Fibroblast of pulmonary artery (primary cell): Measurements from ENCODE around the gene HSFX4.

ENCODE experiments used
- DNase-seq: peaks from one replicate; pipeline ENCODE4 v3.0.0-alpha.2; 2010; ENCODE audit warnings: low read depth
- H3K4me3 ChIP-seq: replicated peaks from 2 replicates; pipeline ENCODE4 v1.5.1; 2011; ENCODE audit warnings: low read depth, mild to moderate bottlenecking, control low read depth, low read length, moderate library complexity
- TF ChIP-seq, protein P1 (sequence below): IDR thresholded peaks from 2 replicates; pipeline ENCODE4 v1.5.1; 2011; ENCODE audit warnings: mild to moderate bottlenecking, control low read depth, low read length, inconsistent platforms; ENCODE audit errors: missing control alignments

HSFX4 gene

DNA sequence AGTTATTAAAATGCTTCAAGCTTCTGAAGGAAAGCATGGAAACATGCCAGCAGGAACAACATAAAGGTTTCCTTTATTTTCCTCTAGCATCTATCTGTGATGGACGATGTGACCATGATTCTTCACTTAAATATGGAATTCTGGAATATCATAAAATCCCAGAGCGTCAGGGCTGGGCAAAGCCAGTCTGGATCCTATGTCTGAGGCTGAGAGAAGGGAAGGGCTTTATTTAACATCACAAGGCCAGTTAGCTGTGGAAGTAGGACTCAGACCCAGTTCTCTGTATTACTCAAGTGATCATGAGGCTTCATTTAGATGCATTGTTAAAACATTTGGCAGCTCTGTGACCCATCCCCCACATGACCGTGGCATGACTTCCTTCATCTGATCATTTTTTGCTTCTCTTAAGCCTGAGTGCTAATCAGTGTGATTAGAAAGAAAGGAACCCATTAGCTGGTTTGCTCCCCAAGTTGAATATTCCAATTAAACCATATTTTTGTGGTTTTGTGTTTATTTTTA lies 49.8 kb downstream of the HSFX4 start:
- DNase-seq, result no peak
- TF ChIP-seq, protein P1, sequence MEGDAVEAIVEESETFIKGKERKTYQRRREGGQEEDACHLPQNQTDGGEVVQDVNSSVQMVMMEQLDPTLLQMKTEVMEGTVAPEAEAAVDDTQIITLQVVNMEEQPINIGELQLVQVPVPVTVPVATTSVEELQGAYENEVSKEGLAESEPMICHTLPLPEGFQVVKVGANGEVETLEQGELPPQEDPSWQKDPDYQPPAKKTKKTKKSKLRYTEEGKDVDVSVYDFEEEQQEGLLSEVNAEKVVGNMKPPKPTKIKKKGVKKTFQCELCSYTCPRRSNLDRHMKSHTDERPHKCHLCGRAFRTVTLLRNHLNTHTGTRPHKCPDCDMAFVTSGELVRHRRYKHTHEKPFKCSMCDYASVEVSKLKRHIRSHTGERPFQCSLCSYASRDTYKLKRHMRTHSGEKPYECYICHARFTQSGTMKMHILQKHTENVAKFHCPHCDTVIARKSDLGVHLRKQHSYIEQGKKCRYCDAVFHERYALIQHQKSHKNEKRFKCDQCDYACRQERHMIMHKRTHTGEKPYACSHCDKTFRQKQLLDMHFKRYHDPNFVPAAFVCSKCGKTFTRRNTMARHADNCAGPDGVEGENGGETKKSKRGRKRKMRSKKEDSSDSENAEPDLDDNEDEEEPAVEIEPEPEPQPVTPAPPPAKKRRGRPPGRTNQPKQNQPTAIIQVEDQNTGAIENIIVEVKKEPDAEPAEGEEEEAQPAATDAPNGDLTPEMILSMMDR, result no peak
- no peak overlapping the region for H3K4me3 ChIP-seq
